PC-9 (cell line): Measurements from ENCODE around the gene ZFAND3. TPM values are rescaled to one million over a fixed set of nuclear protein-coding genes. Genes with fewer than 3 reads are reported as not detected.

Experiments used
- BruUV-seq: library from RNA; stranded (reverse); fragments of 400-500 nt; replicated peaks from 2 replicates; lab custom pipeline; 2021; lab: Mats Ljungman, UMichigan
- CTCF ChIA-PET: fragments of 300-600 bp; sonication (Branson Sonifier 250); formaldehyde crosslinking; loops from one replicate; lab custom pipeline; 2022; ENCODE audit warnings: antibody characterized with exemption; lab: Charles Lee
- POLR2A ChIA-PET: fragments of 300-600 bp; sonication (Branson Sonifier 250); formaldehyde crosslinking; loops from one replicate; lab custom pipeline; 2022; ENCODE audit warnings: antibody characterized with exemption; ENCODE audit not compliant: unreplicated experiment; lab: Charles Lee
- DNase-seq, 2 experiments: peaks; one replicate each; pipeline versions ENCODE4 v3.0.0 to v3.0.0-alpha.2; 2015 to 2022; ENCODE audit warnings: mixed read lengths in 1 of 2
- H2AFZ ChIP-seq: fragments of 200-600 bp; sonication (generic); 2 replicates; pipeline ENCODE4 v1.8.1; 2017; ENCODE audit warnings: antibody characterized with exemption
- H3F3A ChIP-seq: fragments of 200-600 bp; sonication (generic); 2 replicates; pipeline ENCODE4 v1.8.1; 2017; ENCODE audit warnings: antibody characterized with exemption, mild to moderate bottlenecking, low read depth; ENCODE audit not compliant: insufficient read depth
- H3K27ac ChIP-seq: fragments of 200-600 bp; sonication (generic); 2 replicates; pipeline ENCODE4 v1.6.1; 2016; ENCODE audit warnings: mixed run types
- H3K27me3 ChIP-seq: fragments of 200-600 bp; sonication (generic); 2 replicates; pipeline ENCODE4 v1.6.1; 2016; ENCODE audit warnings: low read depth, mixed run types; ENCODE audit not compliant: insufficient read depth
- H3K36me3 ChIP-seq: fragments of 200-600 bp; sonication (generic); 2 replicates; pipeline ENCODE4 v1.6.1; 2016; ENCODE audit warnings: low read depth, mixed run types
- H3K4me1 ChIP-seq: fragments of 200-600 bp; sonication (generic); replicated peaks from 2 replicates; pipeline ENCODE4 v1.6.1; 2016; ENCODE audit warnings: mixed run types; ENCODE audit not compliant: insufficient read depth
- H3K4me2 ChIP-seq: fragments of 200-600 bp; sonication (generic); 2 replicates; pipeline ENCODE4 v1.6.1; 2017; ENCODE audit warnings: mixed run types
- H3K4me3 ChIP-seq: fragments of 200-600 bp; sonication (generic); 2 replicates; pipeline ENCODE4 v1.6.1; 2016; ENCODE audit warnings: mixed run types
- H3K79me2 ChIP-seq: fragments of 200-600 bp; sonication (generic); 2 replicates; pipeline ENCODE4 v1.6.1; 2017; ENCODE audit warnings: low read depth, mixed run types
- H3K9me2 ChIP-seq: fragments of 200-600 bp; sonication (generic); 2 replicates; pipeline ENCODE4 v1.8.1; 2017; ENCODE audit warnings: mild to moderate bottlenecking; ENCODE audit not compliant: insufficient read depth
- H3K9me3 ChIP-seq: fragments of 200-600 bp; sonication (generic); 2 replicates; pipeline ENCODE4 v1.8.1; 2016; ENCODE audit warnings: low read depth; ENCODE audit not compliant: insufficient read depth
- H4K20me1 ChIP-seq: fragments of 200-600 bp; sonication (generic); 2 replicates; pipeline ENCODE4 v1.8.1; 2017; ENCODE audit not compliant: insufficient read depth
- EZH2 ChIP-seq: fragments of 200-600 bp; sonication (generic); IDR thresholded peaks from 2 replicates; pipeline ENCODE4 v1.8.0; 2017; ENCODE audit warnings: antibody characterized with exemption, low read depth
- intact Hi-C: fragments of 100-400 bp; cut with micrococcal nuclease; formaldehyde crosslinking; loops from one replicate; pipeline ENCODE4 v1.10.0; 2022; ENCODE audit not compliant: unreplicated experiment
- total RNA-seq: library from RNA; stranded (reverse); gene quantifications from 2 replicates; pipeline ENCODE4 v1.2.3, GENCODE V29; 2021
- TF ChIP-seq, protein P1 (sequence below): fragments of 200-600 bp; sonication (generic); conservative IDR thresholded peaks from 2 replicates; pipeline ENCODE4 v1.6.1; 2017; ENCODE audit warnings: mixed run types, antibody characterized with exemption, mild to moderate bottlenecking, moderate library complexity

The ZFAND3 gene
- total RNA-seq, 1 experiment from 2014 or later: 46.8 TPM

DNA sequence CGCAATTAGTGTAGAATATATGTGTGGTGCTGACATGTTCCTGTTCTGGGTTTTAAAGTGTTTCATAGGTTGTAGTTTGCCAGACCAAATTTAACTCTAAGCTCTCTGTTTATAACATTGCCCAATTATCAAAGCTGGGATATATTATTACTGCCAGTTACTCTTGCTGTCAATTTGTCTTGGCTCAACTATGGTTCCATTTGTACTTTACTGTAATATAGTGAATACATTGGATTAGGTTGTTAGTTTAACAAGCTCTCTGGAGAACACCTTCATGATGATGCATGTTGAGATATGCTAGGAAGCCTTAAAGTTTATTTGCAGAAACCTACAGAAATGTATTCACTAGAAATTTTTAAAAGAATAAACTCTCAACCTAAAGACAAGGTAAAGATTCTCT, 259.6 kb downstream of the ZFAND3 start:
- no peak for TF ChIP-seq EZH2
- DNase-seq: no peak
- Histone ChIP-seq H3K79me2 (no peaks in the 10 kb centered on the region; the same call in 1 of the 2 replicates), H3K4me2 (no peak overlapping the region), H3K27me3 (no peaks in the 10 kb centered on the region), H3K4me3 (no peak overlapping the region), H3K9me2 (peaks cover 4% of the 10 kb centered on the region; the same call in 1 of the 2 replicates), H3F3A (no peaks in the 10 kb centered on the region), H4K20me1 (peaks cover 8% of the 10 kb centered on the region; the same call in 1 of the 2 replicates), H3K9me3 (no peaks in the 10 kb centered on the region), H3K4me1 (0 out of 2 replicates have a peak, but pooled peaks cover 14% of the 10 kb centered on the region), H3K27ac (no peak overlapping the region), H3K36me3 (no peaks in the 10 kb centered on the region), H2AFZ (no peak overlapping the region)
- POLR2A ChIA-PET: no interaction called here
- intact Hi-C loops: no loop called here
- no TSS peak for BruUV-seq
- CTCF ChIA-PET: no interaction called here

DNA sequence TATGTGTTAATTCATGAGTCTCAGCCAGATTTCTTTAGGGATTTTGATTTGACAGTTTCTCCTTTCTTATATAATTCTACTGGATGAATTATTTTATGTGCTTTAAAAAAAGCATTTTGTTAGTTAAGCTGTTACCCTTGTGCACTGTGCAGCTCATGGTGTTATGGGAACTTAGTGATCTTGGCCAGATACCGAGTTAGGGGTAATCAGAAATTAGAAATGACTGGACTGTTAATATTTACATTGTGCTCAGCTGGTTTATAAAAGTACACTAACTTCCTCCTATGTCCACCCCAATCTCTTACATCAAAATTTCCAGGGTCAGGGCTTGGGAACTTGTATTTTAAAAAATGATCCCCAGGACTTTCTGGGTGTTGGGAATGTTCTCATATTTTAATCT, 260.0 kb downstream of the ZFAND3 start:
- H2AFZ ChIP-seq: no peak overlapping the region
- ChIA-PET POLR2A (no interaction called here), CTCF (no interaction called here)
- H3K79me2 ChIP-seq: no peaks in the 10 kb centered on the region; the same call in 1 of the 2 replicates
- DNase-seq: no peak
- BruUV-seq: no TSS peak
- H3K9me2 ChIP-seq: peaks cover 4% of the 10 kb centered on the region; the same call in 1 of the 2 replicates
- intact Hi-C loops: no loop called here
- TF ChIP-seq, protein P1, sequence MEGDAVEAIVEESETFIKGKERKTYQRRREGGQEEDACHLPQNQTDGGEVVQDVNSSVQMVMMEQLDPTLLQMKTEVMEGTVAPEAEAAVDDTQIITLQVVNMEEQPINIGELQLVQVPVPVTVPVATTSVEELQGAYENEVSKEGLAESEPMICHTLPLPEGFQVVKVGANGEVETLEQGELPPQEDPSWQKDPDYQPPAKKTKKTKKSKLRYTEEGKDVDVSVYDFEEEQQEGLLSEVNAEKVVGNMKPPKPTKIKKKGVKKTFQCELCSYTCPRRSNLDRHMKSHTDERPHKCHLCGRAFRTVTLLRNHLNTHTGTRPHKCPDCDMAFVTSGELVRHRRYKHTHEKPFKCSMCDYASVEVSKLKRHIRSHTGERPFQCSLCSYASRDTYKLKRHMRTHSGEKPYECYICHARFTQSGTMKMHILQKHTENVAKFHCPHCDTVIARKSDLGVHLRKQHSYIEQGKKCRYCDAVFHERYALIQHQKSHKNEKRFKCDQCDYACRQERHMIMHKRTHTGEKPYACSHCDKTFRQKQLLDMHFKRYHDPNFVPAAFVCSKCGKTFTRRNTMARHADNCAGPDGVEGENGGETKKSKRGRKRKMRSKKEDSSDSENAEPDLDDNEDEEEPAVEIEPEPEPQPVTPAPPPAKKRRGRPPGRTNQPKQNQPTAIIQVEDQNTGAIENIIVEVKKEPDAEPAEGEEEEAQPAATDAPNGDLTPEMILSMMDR: no peak
- H3K9me3 ChIP-seq: no peaks in the 10 kb centered on the region
- no peaks in the 10 kb centered on the region for H3F3A ChIP-seq
- no peak overlapping the region for H3K4me3 ChIP-seq
- 0 out of 2 replicates have a peak overlapping the region, but pooled peaks have one; percentile 1 for H3K27ac ChIP-seq
- no peaks in the 10 kb centered on the region for H3K36me3 ChIP-seq
- H3K4me2 ChIP-seq: no peak overlapping the region
- 0 out of 2 replicates have a peak, but pooled peaks cover 14% of the 10 kb centered on the region for H3K4me1 ChIP-seq
- H3K27me3 ChIP-seq: no peaks in the 10 kb centered on the region
- H4K20me1 ChIP-seq: peaks cover 8% of the 10 kb centered on the region; the same call in 1 of the 2 replicates

DNA sequence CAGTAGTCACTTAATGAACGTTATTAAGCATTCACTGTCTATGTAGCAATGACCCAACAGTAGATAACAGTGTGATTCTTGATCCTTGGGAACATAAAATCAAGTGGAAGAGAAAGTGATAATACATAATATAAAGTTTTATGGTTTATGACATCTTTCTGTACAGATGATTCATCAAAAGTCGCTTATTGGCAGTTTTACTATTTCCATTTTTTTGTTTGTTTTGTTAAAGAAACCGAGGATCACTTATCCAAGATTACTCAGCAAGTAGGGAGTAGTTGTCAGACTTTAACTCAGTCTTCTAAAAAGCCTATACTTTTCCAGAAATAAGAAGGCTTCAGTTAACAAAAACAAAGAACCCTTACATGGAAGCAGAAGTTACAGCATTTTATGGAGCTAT, 260.8 kb downstream of the ZFAND3 start:
- Histone ChIP-seq H3K36me3 (no peaks in the 10 kb centered on the region), H3K4me1 (0 out of 2 replicates have a peak, but pooled peaks cover 14% of the 10 kb centered on the region), H3K9me3 (no peaks in the 10 kb centered on the region), H3K4me3 (no peak overlapping the region), H3K27me3 (no peaks in the 10 kb centered on the region), H3K9me2 (peaks cover 4% of the 10 kb centered on the region; the same call in 1 of the 2 replicates), H2AFZ (no peak overlapping the region), H3K79me2 (no peaks in the 10 kb centered on the region; the same call in 1 of the 2 replicates), H4K20me1 (peaks cover 8% of the 10 kb centered on the region; the same call in 1 of the 2 replicates), H3K4me2 (no peak overlapping the region; the same call in 1 of the 2 replicates), H3F3A (no peaks in the 10 kb centered on the region), H3K27ac (peak overlapping the region; percentile 7; the same call in 1 of the 2 replicates)
- intact Hi-C loops: no loop called here
- TF ChIP-seq, protein P1: no peak
- TF ChIP-seq EZH2: no peak
- ChIA-PET CTCF (no interaction called here), POLR2A (no interaction called here)
- BruUV-seq: no TSS peak
- no peak for DNase-seq
